Measurements from ENCODE around the gene SLC12A7. TPM values are rescaled to one million over a fixed set of nuclear protein-coding genes. Genes with fewer than 3 reads are reported as not detected.
"Not testable (repeated sequence)": the region's sequence is repeated elsewhere in the genome, so short reads cannot be mapped to it uniquely, and the experiment has no call there.

Gene SLC12A7
- polyA plus RNA-seq, 1 donor = 8.0 TPM

DNA sequence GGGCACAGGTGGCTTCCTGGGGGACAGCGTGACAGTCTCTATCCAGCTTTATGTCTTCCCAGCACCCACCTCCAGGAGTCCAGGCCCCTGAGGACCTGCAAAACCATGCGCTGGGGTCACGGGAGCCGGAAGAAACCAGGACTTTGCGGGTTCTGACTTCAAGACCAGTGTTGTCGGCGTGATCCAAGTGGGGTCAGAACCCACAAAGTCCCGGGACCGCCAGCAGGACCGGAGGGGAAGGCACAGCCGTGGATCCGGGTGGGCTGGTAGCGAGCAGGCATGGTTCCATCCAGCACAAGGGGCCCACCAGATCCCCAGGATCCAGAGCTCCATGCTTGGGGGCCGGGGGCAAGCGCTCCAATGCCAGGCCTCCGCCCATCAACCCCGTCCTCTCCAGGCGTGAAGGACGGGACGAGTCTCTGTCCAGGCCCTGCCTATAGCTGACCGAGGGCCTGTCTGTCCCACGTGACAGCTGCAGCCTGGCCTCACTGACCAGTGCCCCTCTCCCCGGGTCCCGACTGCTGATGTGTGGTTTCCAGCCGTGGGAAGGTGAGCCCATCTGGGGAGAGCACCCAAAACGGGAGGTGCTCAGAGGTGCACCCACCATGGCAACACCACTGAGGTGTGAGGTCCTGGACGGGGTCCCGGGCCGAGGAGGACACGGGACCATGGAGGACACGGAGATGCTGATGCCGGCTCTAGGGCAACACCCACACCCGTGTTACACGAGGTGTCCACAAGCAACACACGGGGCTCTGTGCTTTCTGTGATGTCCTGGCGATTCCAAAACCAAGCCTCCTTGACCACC lies 48.9 kb downstream of the SLC12A7 start:
- DNase-seq (ENCODE audit: low read depth) = no peak

- no peak for DNase-seq (ENCODE audit: low read depth)
These were observed 49.9 kb downstream of the SLC12A7 start for GRCh38 chr5:1061916-1062315.

GRCh38 chr5:1061292-1061691 lies 50.6 kb downstream of the SLC12A7 start:
- not testable (repeated sequence) for DNase-seq (ENCODE audit: low read depth)

- no peak for DNase-seq (ENCODE audit: low read depth)
These were observed 51.3 kb downstream of the SLC12A7 start for GRCh38 chr5:1060535-1060981.

- DNase-seq (ENCODE audit: low read depth) = no peak
These were observed 52.0 kb downstream of the SLC12A7 start for GRCh38 chr5:1059884-1060263.

GRCh38 chr5:1058988-1059883 lies 52.6 kb downstream of the SLC12A7 start:
- no peak for DNase-seq (ENCODE audit: low read depth)

GRCh38 chr5:1058083-1058945 lies 53.5 kb downstream of the SLC12A7 start:
- no peak for DNase-seq (ENCODE audit: low read depth)

DNA sequence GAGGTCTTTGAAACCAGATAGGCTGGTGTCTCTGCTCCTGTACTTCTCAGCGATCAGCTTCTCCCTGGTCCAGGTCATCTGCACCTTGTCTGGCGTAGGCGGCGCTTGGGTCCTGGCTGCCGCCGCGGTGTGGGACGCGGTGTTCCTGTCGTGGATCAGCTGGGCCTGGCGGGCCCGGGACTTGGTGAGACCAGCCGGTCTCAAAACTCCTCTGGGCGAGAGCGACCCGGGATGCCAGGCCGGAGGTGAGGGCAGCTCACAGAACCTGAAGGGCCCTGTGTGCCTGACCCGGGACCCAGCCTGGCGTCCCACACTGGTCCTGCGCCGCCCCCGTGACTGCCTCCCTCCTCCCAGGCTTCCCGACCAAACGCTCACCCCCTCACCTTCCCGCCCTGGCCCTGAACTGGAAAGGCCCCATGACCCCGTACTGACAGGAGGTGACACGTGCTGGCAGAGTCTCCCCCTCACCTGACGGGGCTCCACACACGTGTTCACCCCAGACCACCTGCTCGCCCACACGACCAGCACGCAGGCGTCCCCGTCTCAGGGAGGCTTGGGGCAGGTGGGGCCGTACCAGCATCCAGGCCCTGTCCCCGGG lies 54.3 kb downstream of the SLC12A7 start:
- no peak for DNase-seq (ENCODE audit: low read depth)

- no peak for DNase-seq (ENCODE audit: low read depth)
These were observed 55.0 kb downstream of the SLC12A7 start for GRCh38 chr5:1056611-1057484.

- DNase-seq (ENCODE audit: low read depth) = no peak
These were observed 55.8 kb downstream of the SLC12A7 start for GRCh38 chr5:1055896-1056610.

DNA sequence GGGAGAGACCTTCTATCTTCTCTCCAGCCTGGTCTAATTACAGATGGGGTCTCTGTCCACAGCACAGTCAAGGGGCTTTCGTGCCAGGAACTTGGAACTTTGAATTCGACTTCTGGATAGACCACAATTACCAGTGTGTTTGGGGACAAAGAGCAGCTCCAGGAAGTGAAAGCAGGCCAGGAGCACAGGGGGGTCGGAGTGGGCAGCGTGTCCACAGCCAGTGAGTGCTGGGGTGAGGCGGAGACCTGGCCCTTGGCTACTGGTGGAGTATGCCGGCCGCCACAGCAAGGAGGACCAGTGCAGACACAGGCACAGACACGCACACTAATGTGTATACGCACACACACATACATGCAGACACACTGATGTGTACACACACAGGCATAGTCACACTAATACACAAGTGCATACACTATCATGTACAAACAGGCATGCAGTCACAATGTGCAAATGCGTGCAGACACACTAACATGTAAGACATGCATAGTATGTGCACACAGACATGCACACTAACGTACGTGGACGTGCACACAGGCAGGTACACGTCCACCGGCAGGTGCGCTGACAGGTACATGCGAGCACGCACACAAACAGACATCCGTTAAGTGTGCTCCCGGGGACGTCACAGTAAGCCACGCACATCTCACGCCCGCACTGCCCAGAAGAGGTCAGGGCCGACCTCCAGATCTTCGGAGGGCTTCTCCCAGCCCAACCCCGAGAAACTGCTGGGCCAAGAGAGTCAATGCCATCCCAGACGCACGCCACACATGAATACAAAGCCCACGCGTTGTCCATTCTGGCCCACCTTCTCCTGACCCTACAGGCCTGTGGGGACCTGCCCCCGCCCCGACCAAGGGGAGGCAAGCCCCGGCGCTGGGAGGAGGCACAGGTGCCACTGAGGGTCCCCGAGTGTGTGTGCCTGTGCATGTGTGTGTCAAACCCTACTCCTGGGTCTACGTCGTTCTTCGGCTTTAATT lies 56.8 kb downstream of the SLC12A7 start:
- no peak for DNase-seq (ENCODE audit: low read depth)

DNA sequence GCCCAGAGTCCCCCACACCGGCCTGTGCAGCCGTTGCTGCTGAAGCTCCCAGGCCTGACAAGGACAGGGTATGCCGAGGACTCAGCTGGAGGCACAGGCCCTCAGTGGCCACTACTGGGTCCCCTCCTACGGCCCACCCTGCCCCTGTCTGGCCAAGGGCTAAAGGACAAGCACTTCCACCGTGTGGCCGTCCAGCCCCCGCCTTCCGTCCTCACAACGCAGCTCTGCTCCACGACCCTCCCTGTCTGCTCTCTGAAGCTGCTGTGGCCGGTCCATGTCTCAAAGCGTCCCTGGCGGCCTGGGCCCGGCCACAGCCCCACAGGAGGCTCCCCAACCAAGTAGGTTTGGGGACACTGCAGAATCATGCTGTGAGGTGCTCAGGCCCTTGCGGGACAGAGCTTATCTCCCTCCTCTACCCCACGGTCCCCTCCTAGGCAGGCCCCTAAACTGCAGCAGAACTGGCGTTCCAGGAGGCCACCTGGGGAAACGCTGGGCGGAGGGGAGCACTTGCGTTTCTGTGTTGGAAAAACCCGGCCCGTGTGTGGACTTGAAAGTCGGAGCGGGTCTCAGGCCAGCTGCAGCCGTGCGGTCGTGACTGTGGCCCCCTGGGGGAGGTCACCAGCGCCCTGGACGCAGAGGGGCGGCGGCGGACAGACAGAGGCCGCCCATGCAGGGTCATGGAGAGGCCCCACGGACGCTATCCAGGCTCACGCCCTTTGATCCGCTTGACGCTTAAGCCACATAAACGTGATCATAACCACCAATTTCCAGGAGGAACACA lies 57.7 kb downstream of the SLC12A7 start:
- DNase-seq (ENCODE audit: low read depth) = no peak

DNA sequence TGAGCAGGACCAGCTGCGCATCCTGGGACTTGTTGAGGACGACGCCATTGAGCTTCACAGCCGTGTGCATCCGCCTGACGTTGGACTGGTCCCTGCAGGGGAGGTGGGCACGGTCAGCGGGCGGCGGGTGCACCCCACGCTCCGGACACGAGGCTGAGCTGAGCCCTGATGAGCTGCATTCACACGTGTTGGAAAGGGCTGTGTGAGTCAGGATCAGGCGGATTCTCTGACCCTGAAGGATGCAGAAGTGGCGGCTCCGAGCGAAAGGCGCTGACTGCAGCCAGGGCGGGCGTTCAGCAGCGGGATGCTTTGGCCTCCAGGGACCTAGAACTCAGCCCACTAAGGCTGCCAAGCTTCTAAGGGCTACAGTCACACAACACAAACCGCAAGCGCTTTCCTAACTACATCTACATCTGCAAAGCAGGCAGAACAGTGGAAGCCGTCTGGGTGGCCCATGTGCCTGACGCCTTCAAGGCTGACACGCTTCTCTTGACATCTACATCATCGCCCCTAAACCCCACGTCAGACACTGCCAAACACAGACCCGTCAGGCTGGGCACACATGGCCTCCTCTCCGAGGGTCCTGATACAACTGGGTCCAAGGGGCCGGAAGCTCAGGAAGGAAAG lies 58.4 kb downstream of the SLC12A7 start:
- DNase-seq (ENCODE audit: low read depth) = no peak

- no peak for DNase-seq (ENCODE audit: low read depth)
These were observed 59.0 kb downstream of the SLC12A7 start for GRCh38 chr5:1052641-1053390.

- DNase-seq (ENCODE audit: low read depth) = no peak
These were observed 59.8 kb downstream of the SLC12A7 start for GRCh38 chr5:1052076-1052475.

DNA sequence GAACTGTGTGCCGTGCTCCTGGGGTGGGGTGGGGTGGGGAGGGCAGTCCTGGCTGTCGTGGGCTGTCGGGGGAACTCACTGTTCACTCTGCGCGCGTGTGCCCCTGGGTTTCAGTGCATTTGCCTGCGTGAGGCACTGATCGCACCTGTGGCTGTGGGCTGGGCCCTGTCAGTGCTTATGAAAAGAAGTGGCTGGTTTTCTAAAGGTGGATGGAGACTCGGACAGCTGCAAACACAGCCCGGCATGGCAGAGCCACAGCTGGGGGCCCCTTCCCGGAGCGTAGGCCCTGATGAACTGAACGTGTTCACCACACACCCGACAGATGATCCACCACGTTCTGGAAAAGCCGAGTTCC lies 60.5 kb downstream of the SLC12A7 start:
- no peak for DNase-seq (ENCODE audit: low read depth)

All from forelimb muscle (tissue), 1 donor.